Esophagus muscularis mucosa (tissue), 3 donors: ENCODE results near the gene PRICKLE1.

Experiments used
- POLR2A ChIP-seq: fragments of 450-650 bp; IDR thresholded peaks from one replicate; pipeline ENCODE4 v1.6.1; 2017; ENCODE audit warnings: antibody characterized with exemption, moderate library complexity, mild to moderate bottlenecking, low read depth
- POLR2AphosphoS5 ChIP-seq, 2 donors: sonication (generic); formaldehyde crosslinking; IDR thresholded peaks; one replicate each; pipeline ENCODE4 v1.6.1; 2017; ENCODE audit warnings: antibody characterized with exemption in 2 of 2
- TF ChIP-seq, protein P1 (sequence below), 3 experiments: fragments of 200-600 bp in 2 of 3; fragments of 450-650 bp in 1 of 3; sonication (generic) in 2 of 3; IDR thresholded peaks; one replicate each; pipeline ENCODE4 v1.5.1; 2017 to 2019; ENCODE audit warnings: antibody characterized with exemption in 3 of 3, mild to moderate bottlenecking in 2 of 3, moderate library complexity in 1 of 3

DNA sequence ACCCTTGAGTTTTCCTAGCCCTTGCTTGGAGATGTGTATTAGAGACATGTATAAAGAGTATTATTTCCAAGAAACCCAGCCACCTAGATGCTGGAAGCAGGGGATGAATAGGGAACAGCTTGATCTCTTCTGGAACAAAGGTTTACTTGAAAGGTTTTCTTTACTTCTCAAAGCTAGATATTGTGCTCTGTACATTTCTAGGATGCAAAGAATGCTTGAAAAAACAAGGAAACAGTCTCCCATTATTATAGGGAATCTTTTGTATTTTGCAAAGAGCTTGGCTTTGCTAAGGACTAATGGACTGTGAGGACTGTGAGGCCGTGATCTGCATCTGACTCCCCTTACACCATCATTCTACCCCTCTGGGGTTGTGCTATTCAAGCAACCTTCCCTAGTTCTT, 77.9 kb downstream of the PRICKLE1 start:
- TF ChIP-seq POLR2AphosphoS5 (IDR thresholded peaks at IDR 0.05) (no peak), POLR2A (no peak)
- TF ChIP-seq, protein P1, sequence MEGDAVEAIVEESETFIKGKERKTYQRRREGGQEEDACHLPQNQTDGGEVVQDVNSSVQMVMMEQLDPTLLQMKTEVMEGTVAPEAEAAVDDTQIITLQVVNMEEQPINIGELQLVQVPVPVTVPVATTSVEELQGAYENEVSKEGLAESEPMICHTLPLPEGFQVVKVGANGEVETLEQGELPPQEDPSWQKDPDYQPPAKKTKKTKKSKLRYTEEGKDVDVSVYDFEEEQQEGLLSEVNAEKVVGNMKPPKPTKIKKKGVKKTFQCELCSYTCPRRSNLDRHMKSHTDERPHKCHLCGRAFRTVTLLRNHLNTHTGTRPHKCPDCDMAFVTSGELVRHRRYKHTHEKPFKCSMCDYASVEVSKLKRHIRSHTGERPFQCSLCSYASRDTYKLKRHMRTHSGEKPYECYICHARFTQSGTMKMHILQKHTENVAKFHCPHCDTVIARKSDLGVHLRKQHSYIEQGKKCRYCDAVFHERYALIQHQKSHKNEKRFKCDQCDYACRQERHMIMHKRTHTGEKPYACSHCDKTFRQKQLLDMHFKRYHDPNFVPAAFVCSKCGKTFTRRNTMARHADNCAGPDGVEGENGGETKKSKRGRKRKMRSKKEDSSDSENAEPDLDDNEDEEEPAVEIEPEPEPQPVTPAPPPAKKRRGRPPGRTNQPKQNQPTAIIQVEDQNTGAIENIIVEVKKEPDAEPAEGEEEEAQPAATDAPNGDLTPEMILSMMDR (IDR thresholded peaks at IDR 0.05): no peak
